WERI-Rb-1 (cell line): ENCODE data around the gene PBX1.

Experiments used
- DNase-seq: peaks from one replicate; pipeline ENCODE4 v3.0.0-alpha.2; 2020
- H3K27ac ChIP-seq: fragments of 250-450 bp; sonication (Bioruptor Pico); 2 replicates; pipeline ENCODE4 v1.5.1; 2020; ENCODE audit warnings: mild to moderate bottlenecking, moderate library complexity
- H3K27me3 ChIP-seq: fragments of 250-450 bp; sonication (Bioruptor Pico); 2 replicates; pipeline ENCODE4 v1.5.1; 2021; ENCODE audit warnings: mild to moderate bottlenecking, low read depth, moderate library complexity; ENCODE audit not compliant: insufficient read depth, severe bottlenecking
- H3K36me3 ChIP-seq: fragments of 250-450 bp; sonication (Bioruptor Pico); 2 replicates; pipeline ENCODE4 v1.5.1; 2020; ENCODE audit warnings: mild to moderate bottlenecking, moderate library complexity
- H3K4me3 ChIP-seq: 2 replicates; pipeline ENCODE4 v1.5.1; 2011; ENCODE audit warnings: low read depth, mild to moderate bottlenecking, control low read depth, low read length
- H3K9me3 ChIP-seq: fragments of 250-450 bp; sonication (Bioruptor Pico); 2 replicates; pipeline ENCODE4 v1.5.1; 2021; ENCODE audit warnings: mild to moderate bottlenecking, moderate library complexity; ENCODE audit not compliant: severe bottlenecking
- CTCF ChIP-seq: IDR thresholded peaks from 2 replicates; pipeline ENCODE4 v1.5.1; 2011; ENCODE audit warnings: low read depth, mild to moderate bottlenecking, control low read depth, inconsistent platforms, low read length

PBX1 gene

DNA sequence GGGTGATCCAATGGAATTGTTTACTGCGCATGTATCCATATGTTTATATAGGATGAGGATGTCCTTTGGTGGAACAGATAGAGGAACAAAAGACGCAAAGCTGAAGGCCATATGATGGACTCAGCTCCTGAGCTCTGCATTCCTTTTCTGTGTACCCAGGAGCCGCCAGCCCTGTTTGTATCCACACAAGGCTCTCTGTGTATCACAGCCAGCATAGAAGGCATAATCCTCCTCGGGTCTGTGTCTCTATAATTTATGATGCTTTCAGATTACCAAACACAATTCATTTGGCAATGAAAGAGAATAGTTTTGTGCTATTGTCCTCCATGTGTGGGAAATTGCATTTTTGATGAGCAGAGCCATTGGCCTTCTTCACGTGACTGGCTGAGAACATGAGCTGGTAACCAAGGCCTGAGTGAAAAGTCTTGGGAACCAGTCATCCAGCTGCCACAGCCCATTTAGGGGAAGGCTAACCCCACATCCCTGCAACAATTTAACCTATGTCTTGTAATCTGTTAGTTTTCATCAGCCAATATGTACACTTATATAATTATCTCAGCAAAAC is 119.2 kb downstream of the PBX1 start:
- Histone ChIP-seq H3K4me3 (no peak overlapping the region), H3K36me3 (no peaks in the 10 kb centered on the region), H3K27ac (no peak overlapping the region), H3K27me3 (no peaks in the 10 kb centered on the region), H3K9me3 (no peaks in the 10 kb centered on the region)
- TF ChIP-seq CTCF: no peak
- no peak for DNase-seq

DNA sequence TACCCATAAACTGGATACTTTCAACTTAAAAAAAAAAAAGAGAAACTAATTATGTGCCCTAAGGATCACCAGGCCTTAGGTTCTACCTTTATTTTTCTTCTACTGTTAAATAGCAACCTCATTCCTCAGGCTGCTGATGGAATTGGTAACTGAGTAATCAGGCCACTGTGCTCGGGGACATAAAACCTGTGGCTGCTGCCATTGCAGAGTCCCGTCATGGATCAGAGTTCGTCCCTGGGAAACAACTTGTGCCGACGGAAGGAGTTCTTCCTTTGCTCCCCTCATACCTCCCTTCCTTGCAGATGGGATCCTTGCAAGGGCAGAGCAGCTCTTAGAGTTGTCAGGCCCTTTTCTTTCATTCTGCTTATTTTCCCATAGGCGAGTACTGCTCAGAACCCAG is 123.6 kb downstream of the PBX1 start:
- DNase-seq: no peak
- H3K4me3 ChIP-seq: no peak overlapping the region
- TF ChIP-seq CTCF: no peak
- H3K27me3 ChIP-seq: no peaks in the 10 kb centered on the region
- no peaks in the 10 kb centered on the region for H3K9me3 ChIP-seq
- H3K27ac ChIP-seq: no peak overlapping the region
- H3K36me3 ChIP-seq: no peaks in the 10 kb centered on the region

DNA sequence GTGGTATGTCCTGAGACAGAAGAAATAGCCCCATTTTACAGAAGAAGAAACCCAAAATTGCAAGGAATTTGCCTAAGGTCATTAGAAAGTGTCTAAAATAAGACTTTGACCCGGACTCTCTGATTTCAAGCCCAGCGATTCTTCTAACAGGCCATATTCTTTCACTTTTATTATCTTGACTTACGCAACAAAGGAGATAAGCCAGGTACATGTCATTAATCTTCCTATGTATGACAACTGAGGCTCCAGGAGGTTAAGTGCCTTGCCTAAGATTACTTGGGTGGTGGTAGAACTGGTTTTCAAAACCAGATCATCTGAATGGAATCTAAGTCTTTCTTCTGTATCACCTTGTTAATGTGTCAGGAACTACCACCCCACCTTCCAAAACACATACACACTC is 124.3 kb downstream of the PBX1 start:
- Histone ChIP-seq H3K27me3 (no peaks in the 10 kb centered on the region), H3K4me3 (no peak overlapping the region), H3K9me3 (no peaks in the 10 kb centered on the region), H3K27ac (no peak overlapping the region), H3K36me3 (no peaks in the 10 kb centered on the region)
- no peak for TF ChIP-seq CTCF
- no peak for DNase-seq

DNA sequence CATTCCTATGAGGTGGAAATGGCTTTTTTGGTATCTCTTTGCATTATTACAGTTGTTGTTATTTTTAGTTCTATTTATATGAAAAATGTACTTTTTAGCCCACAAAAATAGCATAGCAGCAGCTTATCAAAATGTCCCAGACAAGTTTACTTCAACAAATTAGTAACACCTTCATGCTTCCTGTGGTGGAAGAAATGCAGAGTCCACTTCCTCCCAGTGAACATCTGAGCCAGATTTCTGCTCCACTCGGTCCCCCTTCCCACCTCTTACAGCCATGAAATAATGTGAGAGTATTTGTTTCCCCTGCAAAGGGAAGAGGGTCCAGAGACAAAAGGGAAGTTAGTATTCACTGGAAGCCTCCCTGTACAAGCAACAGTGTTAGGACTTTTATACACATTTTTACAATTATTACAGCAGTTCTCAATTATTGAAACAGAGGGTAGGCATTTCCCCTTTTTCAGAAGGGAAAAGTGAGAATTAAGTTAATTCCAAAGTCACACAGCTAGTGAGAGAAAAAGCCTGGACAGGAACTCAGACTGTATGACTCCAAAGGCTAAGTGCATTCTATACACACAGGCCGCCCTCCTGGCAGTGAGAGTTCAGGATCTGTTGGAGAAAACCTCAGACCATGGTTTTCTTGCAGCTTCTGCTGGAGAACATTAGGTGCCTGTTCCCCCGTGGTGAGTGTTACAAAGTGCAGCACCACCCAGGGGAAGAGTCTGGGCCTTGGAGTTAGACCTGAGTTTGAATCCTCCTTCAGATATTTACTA is 126.5 kb downstream of the PBX1 start:
- Histone ChIP-seq H3K36me3 (no peaks in the 10 kb centered on the region), H3K4me3 (no peak overlapping the region), H3K9me3 (no peaks in the 10 kb centered on the region), H3K27ac (no peak overlapping the region), H3K27me3 (no peaks in the 10 kb centered on the region)
- TF ChIP-seq CTCF: no peak
- no peak for DNase-seq

DNA sequence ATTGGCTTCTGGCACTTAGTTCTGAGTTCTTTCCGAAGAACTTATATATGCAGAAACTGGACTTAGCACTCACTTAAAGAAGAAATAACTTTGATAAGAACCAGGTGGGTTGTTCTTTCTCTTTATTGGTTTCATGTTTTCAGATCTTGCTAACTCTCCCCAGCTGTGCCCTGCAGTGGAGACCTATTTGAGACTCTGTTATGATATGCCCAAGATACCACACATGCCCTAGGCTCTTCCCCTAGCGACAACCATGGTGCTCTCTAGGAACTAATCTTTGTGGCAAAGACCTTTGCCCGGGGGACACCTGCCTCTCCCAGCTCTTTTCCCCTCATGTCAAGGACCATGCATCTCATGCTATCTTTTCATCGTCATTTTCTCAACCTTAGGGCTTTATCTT is 128.8 kb downstream of the PBX1 start:
- H3K27ac ChIP-seq: no peak overlapping the region
- DNase-seq: no peak
- H3K4me3 ChIP-seq: no peak overlapping the region
- H3K36me3 ChIP-seq: no peaks in the 10 kb centered on the region
- no peaks in the 10 kb centered on the region for H3K9me3 ChIP-seq
- no peak for TF ChIP-seq CTCF
- no peaks in the 10 kb centered on the region for H3K27me3 ChIP-seq

GRCh38 chr1:164688791-164689190 is 129.8 kb downstream of the PBX1 start:
- no peaks in the 10 kb centered on the region for H3K9me3 ChIP-seq
- no peaks in the 10 kb centered on the region for H3K27me3 ChIP-seq
- H3K27ac ChIP-seq: no peak overlapping the region
- DNase-seq: no peak
- no peak for TF ChIP-seq CTCF
- H3K36me3 ChIP-seq: no peaks in the 10 kb centered on the region
- no peak overlapping the region for H3K4me3 ChIP-seq
